NB4 (cell line): Measurements from ENCODE around the gene ARHGAP45.

Experiments used
- MYC ChIP-seq: IDR thresholded peaks from 2 replicates; pipeline ENCODE4 v1.6.1; 2011; ENCODE audit warnings: low read depth, low read length
- POLR2A ChIP-seq: IDR thresholded peaks from 2 replicates; pipeline ENCODE4 v1.6.1; 2011; ENCODE audit warnings: mild to moderate bottlenecking; ENCODE audit not compliant: insufficient read length; ENCODE audit errors: extremely low read depth
- TF ChIP-seq, protein P1 (sequence below): IDR thresholded peaks from one replicate; pipeline ENCODE4 v1.5.1; 2012; ENCODE audit warnings: low read depth, low read length
- TF ChIP-seq, protein P2 (sequence below): IDR thresholded peaks from 2 replicates; pipeline ENCODE4 v1.6.1; 2011; ENCODE audit warnings: low read depth, low read length

DNA sequence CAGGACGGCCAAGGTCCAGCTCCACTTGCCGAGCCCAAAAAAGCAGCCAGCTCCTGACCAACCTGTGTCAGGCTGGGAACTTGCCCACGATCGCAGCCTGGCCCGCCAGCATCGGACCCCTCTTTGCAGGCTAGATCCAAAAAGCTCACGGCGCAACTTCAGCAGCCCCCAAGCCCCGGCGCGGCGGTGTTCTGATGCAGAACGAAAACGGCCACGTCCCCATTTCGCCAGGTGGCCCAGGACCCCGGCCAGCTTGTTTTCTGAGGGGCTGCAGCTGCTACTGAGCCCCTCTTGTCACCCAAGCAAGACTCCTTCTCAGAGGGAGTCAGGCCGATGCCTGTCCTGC lies 47.4 kb upstream of the ARHGAP45 start:
- TF ChIP-seq, protein P1, sequence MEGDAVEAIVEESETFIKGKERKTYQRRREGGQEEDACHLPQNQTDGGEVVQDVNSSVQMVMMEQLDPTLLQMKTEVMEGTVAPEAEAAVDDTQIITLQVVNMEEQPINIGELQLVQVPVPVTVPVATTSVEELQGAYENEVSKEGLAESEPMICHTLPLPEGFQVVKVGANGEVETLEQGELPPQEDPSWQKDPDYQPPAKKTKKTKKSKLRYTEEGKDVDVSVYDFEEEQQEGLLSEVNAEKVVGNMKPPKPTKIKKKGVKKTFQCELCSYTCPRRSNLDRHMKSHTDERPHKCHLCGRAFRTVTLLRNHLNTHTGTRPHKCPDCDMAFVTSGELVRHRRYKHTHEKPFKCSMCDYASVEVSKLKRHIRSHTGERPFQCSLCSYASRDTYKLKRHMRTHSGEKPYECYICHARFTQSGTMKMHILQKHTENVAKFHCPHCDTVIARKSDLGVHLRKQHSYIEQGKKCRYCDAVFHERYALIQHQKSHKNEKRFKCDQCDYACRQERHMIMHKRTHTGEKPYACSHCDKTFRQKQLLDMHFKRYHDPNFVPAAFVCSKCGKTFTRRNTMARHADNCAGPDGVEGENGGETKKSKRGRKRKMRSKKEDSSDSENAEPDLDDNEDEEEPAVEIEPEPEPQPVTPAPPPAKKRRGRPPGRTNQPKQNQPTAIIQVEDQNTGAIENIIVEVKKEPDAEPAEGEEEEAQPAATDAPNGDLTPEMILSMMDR = no peak
- TF ChIP-seq POLR2A = no peak
- TF ChIP-seq, protein P2, sequence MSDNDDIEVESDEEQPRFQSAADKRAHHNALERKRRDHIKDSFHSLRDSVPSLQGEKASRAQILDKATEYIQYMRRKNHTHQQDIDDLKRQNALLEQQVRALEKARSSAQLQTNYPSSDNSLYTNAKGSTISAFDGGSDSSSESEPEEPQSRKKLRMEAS = no peak
- no peak for TF ChIP-seq MYC
